IMR-90 (cell line): Measurements from ENCODE around the gene TVP23C. TPM values are rescaled to one million over a fixed set of nuclear protein-coding genes. Genes with fewer than 3 reads are reported as not detected.

ENCODE experiments used
- ATAC-seq: fragments of 200-7000 bp; cut with Tn5 transposase; 2 replicates; pipeline ENCODE4 v1.9.1; 2020; ENCODE audit warnings: low read depth, mild to moderate bottlenecking, moderate library complexity
- BruUV-seq: library from RNA; stranded (reverse); fragments of 400-500 nt; replicated peaks from 2 replicates; lab custom pipeline; 2021; lab: Mats Ljungman, UMichigan
- CTCF ChIA-PET: fragments of 300-600 bp; formaldehyde crosslinking; extraction: SDS; loops from one replicate; lab custom pipeline; 2021; ENCODE audit warnings: antibody characterized with exemption; lab: Yijun Ruan, JAX
- POLR2A ChIA-PET: fragments of 300-600 bp; sonication (Branson Sonifier 250); formaldehyde crosslinking; loops from one replicate; lab custom pipeline; 2022; ENCODE audit warnings: antibody characterized with exemption; ENCODE audit not compliant: unreplicated experiment; lab: Charles Lee
- DNase-seq: peaks from one replicate; pipeline ENCODE4 v3.0.0; 2013
- H2AFZ ChIP-seq: replicated peaks from 2 replicates; pipeline ENCODE3; 2013; ENCODE audit warnings: low read length, mild to moderate bottlenecking; ENCODE audit not compliant: poor library complexity
- H2AK5ac ChIP-seq: 2 replicates; pipeline ENCODE4 v1.6.1; 2013; ENCODE audit warnings: low read depth, low read length, inconsistent platforms
- H2AK9ac ChIP-seq: replicated peaks from 2 replicates; pipeline ENCODE3; 2013; ENCODE audit warnings: mild to moderate bottlenecking, low read depth, low read length, moderate library complexity; ENCODE audit not compliant: poor library complexity
- H2BK120ac ChIP-seq: 2 replicates; pipeline ENCODE4 v1.6.1; 2013; ENCODE audit warnings: low read depth, low read length, inconsistent platforms
- H2BK15ac ChIP-seq: 3 replicates; pipeline ENCODE4 v1.6.1; 2013; ENCODE audit warnings: low read depth, low read length, inconsistent platforms
- H2BK20ac ChIP-seq: 2 replicates; pipeline ENCODE4 v1.6.1; 2013; ENCODE audit warnings: low read depth, mild to moderate bottlenecking, inconsistent platforms, low read length, moderate library complexity
- H2BK5ac ChIP-seq: 2 replicates; pipeline ENCODE4 v1.6.1; 2013; ENCODE audit warnings: mild to moderate bottlenecking, low read depth, low read length, inconsistent platforms; ENCODE audit not compliant: poor library complexity, severe bottlenecking
- H3K14ac ChIP-seq: replicated peaks from 2 replicates; pipeline ENCODE4 v1.6.1; 2013; ENCODE audit warnings: low read depth, low read length, inconsistent platforms
- H3K18ac ChIP-seq: 2 replicates; pipeline ENCODE4 v1.6.1; 2013; ENCODE audit warnings: low read depth, low read length, control low read depth
- H3K23ac ChIP-seq: 2 replicates; pipeline ENCODE4 v1.6.1; 2013; ENCODE audit warnings: low read depth, low read length, inconsistent platforms
- H3K27ac ChIP-seq: 2 replicates; pipeline ENCODE4 v1.5.1; 2013; ENCODE audit warnings: mild to moderate bottlenecking, control low read depth, low read length; ENCODE audit not compliant: insufficient read depth
- H3K27me3 ChIP-seq: 2 replicates; pipeline ENCODE4 v1.6.1; 2013; ENCODE audit warnings: low read length; ENCODE audit not compliant: control insufficient read depth, insufficient read depth
- H3K36me3 ChIP-seq: 2 replicates; pipeline ENCODE4 v1.6.1; 2013; ENCODE audit warnings: low read length, mixed read lengths; ENCODE audit not compliant: control insufficient read depth, insufficient read depth
- H3K4ac ChIP-seq: 2 replicates; pipeline ENCODE4 v1.6.1; 2013; ENCODE audit warnings: low read depth, low read length, inconsistent platforms
- H3K4me1 ChIP-seq: 2 replicates; pipeline ENCODE4 v1.6.1; 2013; ENCODE audit warnings: low read length, mixed read lengths; ENCODE audit not compliant: control insufficient read depth, insufficient read depth
- H3K4me2 ChIP-seq: 2 replicates; pipeline ENCODE4 v1.6.1; 2013; ENCODE audit warnings: low read depth, mild to moderate bottlenecking, control low read depth, low read length, moderate library complexity
- H3K4me3 ChIP-seq: 2 replicates; pipeline ENCODE4 v1.5.1; 2013; ENCODE audit warnings: low read depth, mild to moderate bottlenecking, control low read depth, low read length, moderate library complexity; ENCODE audit not compliant: insufficient read depth
- H3K56ac ChIP-seq: 2 replicates; pipeline ENCODE4 v1.6.1; 2013; ENCODE audit warnings: low read length, inconsistent platforms; ENCODE audit not compliant: insufficient read depth; ENCODE audit errors: extremely low read depth
- H3K79me1 ChIP-seq, 2 experiments: 2 replicates each; pipeline ENCODE4 v1.6.1; 2013; ENCODE audit warnings: low read length in 2 of 2, inconsistent platforms in 1 of 2, low read depth in 1 of 2
- H3K9ac ChIP-seq: 2 replicates; pipeline ENCODE4 v1.6.1; 2013; ENCODE audit warnings: low read depth, low read length, control low read depth
- H3K9me1 ChIP-seq: 2 replicates; pipeline ENCODE4 v1.6.1; 2013; ENCODE audit warnings: low read length, inconsistent platforms; ENCODE audit not compliant: insufficient read depth
- H3K9me3 ChIP-seq: 2 replicates; pipeline ENCODE4 v1.6.1; 2013; ENCODE audit warnings: low read length; ENCODE audit not compliant: control insufficient read depth, insufficient read depth
- H4K20me1 ChIP-seq: 2 replicates; pipeline ENCODE4 v1.6.1; 2013; ENCODE audit warnings: low read length, inconsistent platforms; ENCODE audit not compliant: insufficient read depth
- H4K5ac ChIP-seq: 2 replicates; pipeline ENCODE4 v1.6.1; 2013; ENCODE audit warnings: mild to moderate bottlenecking, low read depth, low read length, control low read depth
- H4K8ac ChIP-seq, 2 experiments: 2 replicates each; pipeline ENCODE4 v1.6.1; 2013; ENCODE audit warnings: low read depth in 2 of 2, low read length in 2 of 2, control low read depth in 1 of 2, inconsistent platforms in 1 of 2
- H4K91ac ChIP-seq: 2 replicates; pipeline ENCODE4 v1.6.1; 2013; ENCODE audit warnings: low read depth, low read length, inconsistent platforms; ENCODE audit not compliant: insufficient read depth
- BHLHE40 ChIP-seq: fragments of 150-350 bp; IDR thresholded peaks from 2 replicates; pipeline ENCODE4 v1.6.1; 2016; ENCODE audit warnings: mild to moderate bottlenecking, low read depth, low read length
- CEBPB ChIP-seq: IDR thresholded peaks from 2 replicates; pipeline ENCODE4 v1.6.1; 2012; ENCODE audit warnings: low read depth, low read length, improper control_type of control experiment
- CHD1 ChIP-seq: IDR thresholded peaks from 2 replicates; pipeline ENCODE4 v1.6.1; 2012; ENCODE audit warnings: low read depth, low read length, improper control_type of control experiment
- FOS ChIP-seq: fragments of 150-350 bp; IDR thresholded peaks from 2 replicates; pipeline ENCODE4 v1.6.1; 2016; ENCODE audit warnings: low read depth, low read length
- MAFK ChIP-seq: IDR thresholded peaks from 2 replicates; pipeline ENCODE4 v1.6.1; 2012; ENCODE audit warnings: low read depth, low read length, improper control_type of control experiment
- MAZ ChIP-seq: IDR thresholded peaks from 2 replicates; pipeline ENCODE4 v1.6.1; 2012; ENCODE audit warnings: low read depth, mild to moderate bottlenecking, low read length, improper control_type of control experiment, moderate library complexity, borderline replicate concordance
- MXI1 ChIP-seq: IDR thresholded peaks from 2 replicates; pipeline ENCODE4 v1.6.1; 2012; ENCODE audit warnings: low read depth, mild to moderate bottlenecking, low read length, moderate library complexity, borderline replicate concordance
- NFE2L2 ChIP-seq: fragments of 150-350 bp; IDR thresholded peaks from 2 replicates; pipeline ENCODE4 v1.6.1; 2016; ENCODE audit warnings: low read depth, mild to moderate bottlenecking, low read length
- POLR2A ChIP-seq: IDR thresholded peaks from 2 replicates; pipeline ENCODE4 v1.6.1; 2012; ENCODE audit warnings: mild to moderate bottlenecking, low read depth, low read length
- RAD21 ChIP-seq: IDR thresholded peaks from 2 replicates; pipeline ENCODE4 v1.6.1; 2012; ENCODE audit warnings: low read length, improper control_type of control experiment
- RCOR1 ChIP-seq: IDR thresholded peaks from 2 replicates; pipeline ENCODE4 v1.6.1; 2012; ENCODE audit warnings: mild to moderate bottlenecking, low read length, improper control_type of control experiment; ENCODE audit not compliant: insufficient replicate concordance
- RFX5 ChIP-seq: IDR thresholded peaks from 2 replicates; pipeline ENCODE4 v1.8.0; 2012; ENCODE audit warnings: low read depth, mild to moderate bottlenecking, low read length, moderate library complexity
- SMC3 ChIP-seq: fragments of 150-350 bp; IDR thresholded peaks from 2 replicates; pipeline ENCODE4 v1.6.1; 2016; ENCODE audit warnings: low read depth, mild to moderate bottlenecking, antibody characterized with exemption, low read length, moderate library complexity
- WGBS, 2 experiments: methylation state at CpG; one replicate each; pipeline versions ENCODE4 v1.1.5 to v1.1.7; 2013; ENCODE audit warnings: missing lambda C conversion rate in 2 of 2; ENCODE audit not compliant: insufficient read length in 1 of 2; ENCODE audit errors: extremely low coverage in 2 of 2; 5-methylcytosine and 5-hydroxymethylcytosine counted together
- dilution Hi-C: fragments of 300-500 bp; cut with HindIII; formaldehyde crosslinking; loops from one replicate; pipeline ENCODE4 v1.14.3; 2018; ENCODE audit warnings: low sequenced_read_pairs; ENCODE audit not compliant: unreplicated experiment
- in situ Hi-C: fragments of 300-500 bp; cut with MboI; formaldehyde crosslinking; loops from 3 replicates; pipeline ENCODE4 v1.14.3; 2019; ENCODE audit warnings: low sequenced_read_pairs, inconsistent platforms, mixed read lengths
- intact Hi-C: fragments of 100-400 bp; cut with micrococcal nuclease; formaldehyde crosslinking; loops from 2 replicates; pipeline ENCODE4 v1.10.0; 2022
- polyA plus RNA-seq, 3 experiments: library from polyadenylated mRNA; depleted of rRNA; stranded (reverse); fragments of >200 nt; gene quantifications; 2 replicates each; pipeline ENCODE4 v1.2.3, GENCODE V29; 2012; ENCODE audit warnings: low replicate concordance in 1 of 3
- total RNA-seq: library from RNA; depleted of rRNA; stranded (reverse); fragments of >200 nt; gene quantifications from 2 replicates; pipeline ENCODE4 v1.2.3, GENCODE V29; 2012
- TF ChIP-seq, protein P1 (sequence below): fragments of 150-350 bp; IDR thresholded peaks from 2 replicates; pipeline ENCODE4 v1.6.1; 2017; ENCODE audit warnings: mild to moderate bottlenecking, antibody characterized with exemption, low read length, low read depth
- TF ChIP-seq, protein P2 (sequence below): fragments of 150-350 bp; IDR thresholded peaks from 2 replicates; pipeline ENCODE4 v1.6.1; 2016; ENCODE audit warnings: low read depth, mild to moderate bottlenecking, low read length, moderate library complexity, borderline replicate concordance
- TF ChIP-seq, protein P3 (sequence below): conservative IDR thresholded peaks from 2 replicates; pipeline ENCODE4 v1.5.1; 2012; ENCODE audit warnings: mild to moderate bottlenecking, low read depth, low read length, improper control_type of control experiment

The TVP23C gene
- total and polyA plus RNA-seq, 2 of the 4 experiments (the other 2 are of a cell fraction), result 7.5 to 12.0 TPM

DNA sequence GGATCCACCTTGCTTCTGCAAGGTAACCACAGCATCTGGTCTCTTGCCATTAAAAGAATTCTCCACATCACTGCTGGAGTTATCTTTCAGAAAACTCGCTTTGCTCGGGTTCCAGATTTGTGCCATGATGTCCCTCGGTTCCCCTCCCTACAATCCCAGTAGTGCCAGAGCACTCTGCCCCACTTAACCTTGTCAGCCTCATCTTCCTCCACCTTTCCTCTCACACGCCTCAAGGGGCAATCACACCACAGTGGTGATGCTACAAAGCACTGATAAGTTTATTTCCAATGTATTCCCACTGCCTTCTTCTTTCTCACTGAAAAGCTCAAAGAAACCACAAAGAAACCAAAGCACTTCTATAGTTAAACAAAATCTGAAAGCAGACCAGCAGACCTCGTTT is 84.4 kb downstream of the TVP23C start:
- H4K20me1 ChIP-seq, result no peaks in the 10 kb centered on the region
- H3K18ac ChIP-seq, result no peak overlapping the region; the same call in 1 of the 2 replicates
- no peak overlapping the region for H3K9ac ChIP-seq
- no peak overlapping the region for H4K91ac ChIP-seq
- H3K14ac ChIP-seq, result no peak overlapping the region
- H2BK5ac ChIP-seq, result no peak overlapping the region
- BruUV-seq, result no TSS peak
- intact Hi-C loops, result no loop called here
- no peaks in the 10 kb centered on the region for H3K36me3 ChIP-seq
- no peak overlapping the region for H2BK15ac ChIP-seq
- H3K4me1 ChIP-seq, result peaks cover 8% of the 10 kb centered on the region
- H4K5ac ChIP-seq, result no peak overlapping the region
- dilution Hi-C loops, result no loop called here
- 100% methylated on average over 2 of the region's 5 CpGs; no CpG with 5 or more reads in 1 of the 2 experiments for WGBS, 2 experiments
- no peak overlapping the region for H3K23ac ChIP-seq
- no peak overlapping the region for H3K27ac ChIP-seq
- H2AFZ ChIP-seq, result no peak overlapping the region
- no peak overlapping the region for H2BK20ac ChIP-seq
- no peak overlapping the region for H3K4me3 ChIP-seq
- POLR2A ChIA-PET, result no interaction called here
- no peak overlapping the region for H4K8ac ChIP-seq
- ATAC-seq (no peak), DNase-seq (no peak)
- in situ Hi-C loops, result no loop called here
- peak overlapping the region; percentile 33 for H2AK9ac ChIP-seq
- CTCF ChIA-PET, result no interaction called here
- peaks cover 6% of the 10 kb centered on the region; the same call in 1 of the 2 replicates for H3K9me1 ChIP-seq
- no peak overlapping the region for H3K56ac ChIP-seq
- no peaks in the 10 kb centered on the region for H3K9me3 ChIP-seq
- H2BK120ac ChIP-seq, result no peak overlapping the region
- no peak overlapping the region for H3K4ac ChIP-seq
- no peaks in the 10 kb centered on the region for H3K79me1 ChIP-seq
- H3K27me3 ChIP-seq, result no peaks in the 10 kb centered on the region
- no peak overlapping the region for H2AK5ac ChIP-seq
- TF ChIP-seq RAD21 (no peak), RFX5 (no peak), MAFK (no peak), CEBPB (no peak), CHD1 (no peak), POLR2A (no peak), MXI1 (no peak), FOS (no peak), MAZ (no peak), RCOR1 (no peak), NFE2L2 (no peak), BHLHE40 (no peak), SMC3 (no peak)
- TF ChIP-seq, protein P1, sequence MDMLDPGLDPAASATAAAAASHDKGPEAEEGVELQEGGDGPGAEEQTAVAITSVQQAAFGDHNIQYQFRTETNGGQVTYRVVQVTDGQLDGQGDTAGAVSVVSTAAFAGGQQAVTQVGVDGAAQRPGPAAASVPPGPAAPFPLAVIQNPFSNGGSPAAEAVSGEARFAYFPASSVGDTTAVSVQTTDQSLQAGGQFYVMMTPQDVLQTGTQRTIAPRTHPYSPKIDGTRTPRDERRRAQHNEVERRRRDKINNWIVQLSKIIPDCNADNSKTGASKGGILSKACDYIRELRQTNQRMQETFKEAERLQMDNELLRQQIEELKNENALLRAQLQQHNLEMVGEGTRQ, result no peak
- TF ChIP-seq, protein P2, sequence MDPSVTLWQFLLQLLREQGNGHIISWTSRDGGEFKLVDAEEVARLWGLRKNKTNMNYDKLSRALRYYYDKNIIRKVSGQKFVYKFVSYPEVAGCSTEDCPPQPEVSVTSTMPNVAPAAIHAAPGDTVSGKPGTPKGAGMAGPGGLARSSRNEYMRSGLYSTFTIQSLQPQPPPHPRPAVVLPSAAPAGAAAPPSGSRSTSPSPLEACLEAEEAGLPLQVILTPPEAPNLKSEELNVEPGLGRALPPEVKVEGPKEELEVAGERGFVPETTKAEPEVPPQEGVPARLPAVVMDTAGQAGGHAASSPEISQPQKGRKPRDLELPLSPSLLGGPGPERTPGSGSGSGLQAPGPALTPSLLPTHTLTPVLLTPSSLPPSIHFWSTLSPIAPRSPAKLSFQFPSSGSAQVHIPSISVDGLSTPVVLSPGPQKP, result no peak
- TF ChIP-seq, protein P3, sequence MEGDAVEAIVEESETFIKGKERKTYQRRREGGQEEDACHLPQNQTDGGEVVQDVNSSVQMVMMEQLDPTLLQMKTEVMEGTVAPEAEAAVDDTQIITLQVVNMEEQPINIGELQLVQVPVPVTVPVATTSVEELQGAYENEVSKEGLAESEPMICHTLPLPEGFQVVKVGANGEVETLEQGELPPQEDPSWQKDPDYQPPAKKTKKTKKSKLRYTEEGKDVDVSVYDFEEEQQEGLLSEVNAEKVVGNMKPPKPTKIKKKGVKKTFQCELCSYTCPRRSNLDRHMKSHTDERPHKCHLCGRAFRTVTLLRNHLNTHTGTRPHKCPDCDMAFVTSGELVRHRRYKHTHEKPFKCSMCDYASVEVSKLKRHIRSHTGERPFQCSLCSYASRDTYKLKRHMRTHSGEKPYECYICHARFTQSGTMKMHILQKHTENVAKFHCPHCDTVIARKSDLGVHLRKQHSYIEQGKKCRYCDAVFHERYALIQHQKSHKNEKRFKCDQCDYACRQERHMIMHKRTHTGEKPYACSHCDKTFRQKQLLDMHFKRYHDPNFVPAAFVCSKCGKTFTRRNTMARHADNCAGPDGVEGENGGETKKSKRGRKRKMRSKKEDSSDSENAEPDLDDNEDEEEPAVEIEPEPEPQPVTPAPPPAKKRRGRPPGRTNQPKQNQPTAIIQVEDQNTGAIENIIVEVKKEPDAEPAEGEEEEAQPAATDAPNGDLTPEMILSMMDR, result no peak
- no peak overlapping the region for H3K4me2 ChIP-seq
